GM12872 (cell line): ENCODE measurements around the gene WDR59.

Experiments used
- TF ChIP-seq, protein P1 (sequence below): IDR thresholded peaks from 3 replicates; pipeline ENCODE4 v1.5.1; 2011; ENCODE audit warnings: low read depth, mild to moderate bottlenecking, low read length, moderate library complexity; ENCODE audit not compliant: insufficient read depth

Gene WDR59

DNA sequence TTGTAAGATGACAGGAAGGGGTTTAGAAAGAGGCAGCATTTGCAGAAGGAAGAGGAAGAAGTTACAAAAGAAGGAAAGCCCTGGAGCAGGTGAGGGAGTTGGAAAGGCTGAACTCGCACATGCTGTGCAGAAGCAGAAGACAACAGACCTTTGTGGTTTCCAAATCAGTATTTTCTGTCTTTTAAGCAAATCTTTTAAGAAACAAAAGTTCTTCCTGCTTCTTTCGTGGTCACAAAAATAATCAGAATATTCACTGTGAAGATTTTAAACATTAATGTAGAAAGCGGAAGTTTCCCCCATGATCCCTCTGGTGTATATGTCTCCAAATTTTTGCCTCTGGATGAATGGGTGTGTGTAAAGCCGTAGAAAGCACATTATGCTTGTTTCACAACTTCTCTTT is 39.7 kb upstream of the WDR59 start:
- TF ChIP-seq, protein P1, sequence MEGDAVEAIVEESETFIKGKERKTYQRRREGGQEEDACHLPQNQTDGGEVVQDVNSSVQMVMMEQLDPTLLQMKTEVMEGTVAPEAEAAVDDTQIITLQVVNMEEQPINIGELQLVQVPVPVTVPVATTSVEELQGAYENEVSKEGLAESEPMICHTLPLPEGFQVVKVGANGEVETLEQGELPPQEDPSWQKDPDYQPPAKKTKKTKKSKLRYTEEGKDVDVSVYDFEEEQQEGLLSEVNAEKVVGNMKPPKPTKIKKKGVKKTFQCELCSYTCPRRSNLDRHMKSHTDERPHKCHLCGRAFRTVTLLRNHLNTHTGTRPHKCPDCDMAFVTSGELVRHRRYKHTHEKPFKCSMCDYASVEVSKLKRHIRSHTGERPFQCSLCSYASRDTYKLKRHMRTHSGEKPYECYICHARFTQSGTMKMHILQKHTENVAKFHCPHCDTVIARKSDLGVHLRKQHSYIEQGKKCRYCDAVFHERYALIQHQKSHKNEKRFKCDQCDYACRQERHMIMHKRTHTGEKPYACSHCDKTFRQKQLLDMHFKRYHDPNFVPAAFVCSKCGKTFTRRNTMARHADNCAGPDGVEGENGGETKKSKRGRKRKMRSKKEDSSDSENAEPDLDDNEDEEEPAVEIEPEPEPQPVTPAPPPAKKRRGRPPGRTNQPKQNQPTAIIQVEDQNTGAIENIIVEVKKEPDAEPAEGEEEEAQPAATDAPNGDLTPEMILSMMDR, result no peak

- TF ChIP-seq, protein P1, result no peak
Measured at GRCh38 chr16:75024182-75024581, 39.3 kb upstream of the WDR59 start.

GRCh38 chr16:75023009-75023408 is 38.1 kb upstream of the WDR59 start:
- TF ChIP-seq, protein P1, result no peak

- TF ChIP-seq, protein P1, result no peak
Measured at GRCh38 chr16:75022567-75022966, 37.6 kb upstream of the WDR59 start.

- TF ChIP-seq, protein P1, result no peak
Measured at GRCh38 chr16:75021410-75021809, 36.5 kb upstream of the WDR59 start.

- TF ChIP-seq, protein P1, result no peak
Measured at GRCh38 chr16:75019586-75019985, 34.7 kb upstream of the WDR59 start.

DNA sequence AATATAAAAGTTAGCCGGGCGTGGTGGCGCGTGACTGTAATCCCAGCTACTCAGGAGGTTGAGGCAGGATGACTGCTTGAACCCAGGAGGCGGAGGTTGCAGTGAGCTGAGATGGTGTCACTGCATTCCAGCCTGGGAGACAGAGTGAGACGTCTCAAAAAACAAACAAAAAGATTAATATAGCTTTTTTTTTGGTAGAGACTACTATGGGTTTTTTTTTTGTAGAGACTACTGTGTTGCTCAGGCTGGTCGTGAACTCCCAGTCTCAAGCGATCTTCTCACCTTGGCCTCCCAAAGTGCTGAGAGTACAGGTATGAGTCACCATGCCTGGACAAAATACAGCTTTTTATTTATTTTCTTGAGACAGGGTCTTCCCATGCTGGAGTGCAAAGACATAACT is 34.1 kb upstream of the WDR59 start:
- TF ChIP-seq, protein P1, result no peak
